Fibroblast of skin of scalp (primary cell): Measurements from ENCODE around the gene LYSET. TPM values are rescaled to one million over a fixed set of nuclear protein-coding genes. Genes with fewer than 3 reads are reported as not detected.
A peak's percentile ranks its signal among the peaks of the same experiment; 100 is the strongest.
"Not testable (repeated sequence)": the region's sequence is repeated elsewhere in the genome, so short reads cannot be mapped to it uniquely, and the experiment has no call there.

ENCODE experiments used
- DNase-seq: peaks from one replicate; pipeline ENCODE4 v3.0.0-alpha.2; 2013
- polyA plus RNA-seq, 2 experiments: library from polyadenylated mRNA; unstranded; fragments of 120-200 nt; gene quantifications; one replicate each; pipeline ENCODE4 v1.2.1, GENCODE V29; 2013; ENCODE audit not compliant: insufficient read length in 2 of 2

The LYSET gene
- polyA plus RNA-seq (2013, experiment 1 of 2; ENCODE audit: insufficient read length): 11.4 TPM
- polyA plus RNA-seq (2013, experiment 2 of 2; ENCODE audit: insufficient read length): 10.5 TPM

GRCh38 chr14:93184391-93185348, at the start of gene LYSET, which contains the start of gene MOAP1:
TSS of gene LYSET (plus strand) at chr14:93185317. CDS start at chr14:93185406, 89 bp downstream.
TSS of gene MOAP1 (minus strand) at chr14:93184897. CDS start at chr14:93184242, 655 bp downstream.
- DNase-seq: peak; percentile 83

GRCh38 chr14:93135399-93135798, 49.7 kb upstream of the LYSET start:
- DNase-seq: no peak

GRCh38 chr14:93136009-93136408, 49.1 kb upstream of the LYSET start:
- no peak for DNase-seq

- not testable (repeated sequence) for DNase-seq
These were observed 48.6 kb upstream of the LYSET start for GRCh38 chr14:93136508-93136907.

- DNase-seq: no peak
These were observed 47.3 kb upstream of the LYSET start for GRCh38 chr14:93137864-93138263.

GRCh38 chr14:93142854-93143652, 42.1 kb upstream of the LYSET start:
- DNase-seq: no peak

- no peak for DNase-seq
These were observed 39.0 kb upstream of the LYSET start for GRCh38 chr14:93146119-93146518.

GRCh38 chr14:93148979-93149378, 36.1 kb upstream of the LYSET start:
- DNase-seq: no peak

- no peak for DNase-seq
These were observed 34.6 kb upstream of the LYSET start for GRCh38 chr14:93150227-93151208.

- DNase-seq: no peak
These were observed 32.0 kb upstream of the LYSET start for GRCh38 chr14:93153121-93153520.

- DNase-seq: no peak
These were observed 29.4 kb upstream of the LYSET start for GRCh38 chr14:93155667-93156066.

- no peak for DNase-seq
These were observed 28.3 kb upstream of the LYSET start for GRCh38 chr14:93156693-93157369.

- DNase-seq: not testable (repeated sequence)
These were observed 26.8 kb upstream of the LYSET start for GRCh38 chr14:93158349-93158748.

- DNase-seq: not testable (repeated sequence)
These were observed 25.3 kb upstream of the LYSET start for GRCh38 chr14:93159625-93160352.

GRCh38 chr14:93160353-93160801, 24.7 kb upstream of the LYSET start:
- DNase-seq: peak; percentile 4

- DNase-seq: peak; percentile 17
These were observed 23.6 kb upstream of the LYSET start for GRCh38 chr14:93161411-93161940.

- no peak for DNase-seq
These were observed 21.6 kb upstream of the LYSET start for GRCh38 chr14:93163564-93163963.

GRCh38 chr14:93165271-93166265, 19.5 kb upstream of the LYSET start:
- DNase-seq: not testable (repeated sequence)

GRCh38 chr14:93168610-93169009, 16.5 kb upstream of the LYSET start:
- DNase-seq: not testable (repeated sequence)
